Effector CD4-positive, alpha-beta T cell (primary cell): ENCODE data around the gene MARCHF3.
"Not testable (repeated sequence)": the region's sequence is repeated elsewhere in the genome, so short reads cannot be mapped to it uniquely, and the experiment has no call there.

Experiments
- DNase-seq: peaks from one replicate; pipeline ENCODE4 v3.0.0-alpha.2; 2020
- total RNA-seq: gene quantifications from one replicate; lab custom pipeline; 2026; lab: John Stamatoyannopoulos, UW

The MARCHF3 gene, protein sequence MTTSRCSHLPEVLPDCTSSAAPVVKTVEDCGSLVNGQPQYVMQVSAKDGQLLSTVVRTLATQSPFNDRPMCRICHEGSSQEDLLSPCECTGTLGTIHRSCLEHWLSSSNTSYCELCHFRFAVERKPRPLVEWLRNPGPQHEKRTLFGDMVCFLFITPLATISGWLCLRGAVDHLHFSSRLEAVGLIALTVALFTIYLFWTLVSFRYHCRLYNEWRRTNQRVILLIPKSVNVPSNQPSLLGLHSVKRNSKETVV
- 17.6 reads per million, percentile 44 among the genes with 10 or more reads in this experiment for total RNA-seq

DNA sequence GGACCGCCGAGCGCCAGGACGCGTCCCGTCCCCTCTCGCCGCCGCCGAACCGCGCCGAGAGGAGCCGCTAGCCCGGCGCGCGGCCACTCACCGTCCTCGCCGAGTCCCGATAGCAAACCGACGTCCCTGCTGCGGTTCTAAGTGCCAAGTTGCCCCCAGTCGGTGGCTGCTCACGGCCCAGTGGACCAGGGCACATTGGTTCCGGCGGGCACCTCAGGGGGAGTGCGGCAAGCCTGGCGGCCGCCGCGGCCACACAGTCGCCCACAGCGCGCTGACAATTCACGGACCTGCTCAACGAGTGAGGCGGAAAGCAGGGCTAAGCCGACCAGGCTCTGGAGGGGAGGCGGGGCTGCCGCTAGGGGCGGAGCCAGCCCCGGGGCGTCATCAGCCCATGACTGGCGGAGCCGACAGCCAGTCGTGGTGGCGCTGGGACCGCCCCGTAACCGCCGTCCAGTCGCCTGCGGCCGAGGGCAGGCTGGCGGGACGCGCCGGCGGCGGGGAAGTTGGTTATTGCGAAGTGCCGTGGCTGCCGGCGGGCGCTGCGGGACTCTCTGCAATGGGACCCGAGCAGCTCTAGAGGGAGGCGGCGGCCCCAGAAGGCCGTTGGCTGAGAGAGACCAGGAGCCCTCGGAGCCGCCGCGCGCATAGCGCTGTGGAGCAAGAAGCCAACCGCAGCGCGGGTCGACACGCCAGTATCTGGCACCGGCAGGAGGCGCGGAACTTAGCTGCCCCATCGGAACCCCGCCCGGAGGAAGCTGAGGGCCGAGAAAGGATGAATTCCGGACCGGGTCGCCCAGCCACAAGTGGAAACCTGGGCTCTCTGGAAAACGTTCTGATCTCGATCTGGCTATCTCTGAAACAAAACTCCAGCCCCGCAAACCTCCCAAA lies at the start of gene MARCHF3:
Gene MARCHF3, minus strand, starts transcription at position 300 of the 888 bp plus-strand sequence. CDS start 112,387 bp downstream, outside the sequence.
- peak; percentile 91 for DNase-seq

GRCh38 chr5:127079994-127080491 lies 49.7 kb upstream of the MARCHF3 start:
- no peak for DNase-seq

GRCh38 chr5:127077366-127077765 lies 47.0 kb upstream of the MARCHF3 start:
- DNase-seq = no peak

- DNase-seq = no peak
Observed at GRCh38 chr5:127076315-127077129, 46.2 kb upstream of the MARCHF3 start.

- DNase-seq = no peak
Observed at GRCh38 chr5:127074466-127074865, 44.1 kb upstream of the MARCHF3 start.

DNA sequence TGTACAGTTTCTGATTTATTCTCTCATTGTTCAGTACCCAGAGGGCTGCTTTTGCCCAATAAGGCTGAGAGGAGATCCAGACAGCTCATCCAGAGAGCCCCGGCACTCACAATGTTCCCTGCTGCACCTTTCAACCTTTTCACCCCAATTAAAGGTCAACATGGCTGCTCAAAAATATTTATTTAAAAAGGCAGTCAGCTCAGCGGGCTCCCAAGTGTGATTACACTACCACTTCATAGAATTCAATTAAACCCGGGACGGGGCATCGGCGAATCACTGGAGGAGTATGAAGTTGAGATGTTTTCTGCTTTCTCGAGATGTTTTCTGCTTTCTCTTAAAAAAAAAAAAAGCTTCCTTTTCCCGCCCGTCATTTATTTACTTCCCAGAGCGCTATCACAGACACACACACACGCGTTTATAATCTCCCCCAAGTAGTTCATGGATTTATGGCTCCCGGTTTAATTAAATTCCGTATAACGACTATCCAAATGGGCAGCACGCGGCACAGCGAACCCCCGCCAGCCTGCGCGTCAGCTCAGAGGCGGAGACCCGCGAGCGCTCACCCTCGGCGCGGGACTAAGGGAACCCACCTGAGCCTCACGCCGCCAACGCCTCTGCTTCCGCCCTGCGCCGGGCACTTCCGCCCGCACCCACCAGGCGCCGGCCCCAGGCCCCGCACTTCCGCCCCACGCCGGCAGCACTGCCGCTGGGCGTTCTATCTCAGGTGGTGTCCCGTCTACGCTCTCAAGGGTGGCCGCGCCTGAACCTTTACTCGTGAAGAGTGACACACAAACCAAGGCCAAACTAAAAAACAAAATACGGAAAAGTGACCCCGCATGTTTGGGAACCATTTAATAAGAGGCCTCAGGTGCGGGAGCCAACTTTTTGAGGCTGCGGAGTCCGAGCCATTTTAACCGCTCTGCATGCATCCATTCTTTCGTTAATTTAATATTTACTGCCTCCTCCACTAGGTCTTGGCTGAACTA lies 42.8 kb upstream of the MARCHF3 start, which contains the start of gene C5orf63:
Gene C5orf63, minus strand, starts transcription at position 642 of the 986 bp plus-strand sequence. CDS start 14,507 bp downstream, outside the sequence.
- DNase-seq = peak; percentile 46

DNA sequence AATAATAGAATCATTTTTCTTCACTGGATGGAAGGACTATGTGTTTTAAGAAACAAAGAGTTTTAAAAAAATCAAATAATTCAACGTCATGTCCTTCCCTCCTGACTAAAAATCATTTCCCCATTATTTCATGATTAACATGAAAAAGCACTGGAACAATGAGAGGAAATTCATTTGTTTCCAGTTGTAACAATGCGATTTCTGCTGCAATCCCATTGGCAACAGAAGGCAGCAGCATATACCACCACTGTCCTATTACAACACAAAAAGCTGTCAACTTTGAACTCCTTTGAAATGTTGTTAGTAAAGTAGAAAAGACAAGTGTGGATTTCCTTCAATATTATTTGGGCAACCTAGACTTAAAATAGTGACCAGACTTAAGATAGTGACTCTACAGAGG lies 39.9 kb upstream of the MARCHF3 start:
- DNase-seq = no peak

GRCh38 chr5:127068493-127069214 lies 38.3 kb upstream of the MARCHF3 start:
- DNase-seq = no peak

DNA sequence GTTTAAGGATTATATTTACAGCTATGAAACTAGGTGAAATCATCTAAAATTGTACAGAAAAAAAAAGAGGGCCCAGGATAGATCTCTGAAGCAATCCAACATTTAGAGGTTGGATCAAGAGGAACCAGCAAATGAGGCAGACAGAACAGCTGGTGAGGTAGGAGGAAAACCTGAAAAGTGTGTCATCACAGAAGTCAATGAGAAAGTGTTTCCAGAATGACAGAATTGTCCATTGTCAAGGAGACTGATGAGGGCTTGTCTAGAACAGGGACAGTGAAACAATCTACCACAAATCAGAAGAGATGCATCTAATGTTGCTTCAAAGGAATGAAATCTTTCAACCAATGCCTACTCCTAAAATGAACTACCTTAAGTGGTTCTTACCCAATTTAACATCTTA lies 36.4 kb upstream of the MARCHF3 start:
- DNase-seq = no peak

DNA sequence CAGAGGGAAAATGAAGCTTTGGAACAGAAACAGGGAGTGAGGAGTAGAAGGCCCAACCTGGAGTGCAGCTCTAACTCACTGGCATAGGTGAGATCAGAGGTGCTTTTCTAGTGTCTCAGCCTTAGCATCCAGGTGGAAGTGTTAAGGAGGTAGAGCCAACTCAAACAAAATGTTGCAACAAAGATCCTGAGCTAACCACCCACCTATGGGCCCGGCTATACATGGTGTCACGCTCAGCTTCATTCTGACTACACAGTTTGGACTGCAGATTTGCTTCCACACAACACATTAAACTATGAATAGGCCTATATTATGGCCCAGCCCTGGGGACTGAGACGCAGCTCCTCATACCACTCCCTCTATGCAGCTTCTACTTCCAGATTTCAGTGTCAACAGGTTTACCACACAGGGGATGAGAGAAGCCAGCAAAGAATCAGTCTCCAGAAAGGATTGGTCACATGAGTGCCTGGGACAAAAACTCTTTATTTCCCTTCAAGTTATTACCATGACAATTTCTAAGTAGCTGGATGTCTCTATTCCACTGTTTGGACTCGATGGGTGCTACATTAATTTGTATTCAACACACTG lies 34.0 kb upstream of the MARCHF3 start:
- no peak for DNase-seq

DNA sequence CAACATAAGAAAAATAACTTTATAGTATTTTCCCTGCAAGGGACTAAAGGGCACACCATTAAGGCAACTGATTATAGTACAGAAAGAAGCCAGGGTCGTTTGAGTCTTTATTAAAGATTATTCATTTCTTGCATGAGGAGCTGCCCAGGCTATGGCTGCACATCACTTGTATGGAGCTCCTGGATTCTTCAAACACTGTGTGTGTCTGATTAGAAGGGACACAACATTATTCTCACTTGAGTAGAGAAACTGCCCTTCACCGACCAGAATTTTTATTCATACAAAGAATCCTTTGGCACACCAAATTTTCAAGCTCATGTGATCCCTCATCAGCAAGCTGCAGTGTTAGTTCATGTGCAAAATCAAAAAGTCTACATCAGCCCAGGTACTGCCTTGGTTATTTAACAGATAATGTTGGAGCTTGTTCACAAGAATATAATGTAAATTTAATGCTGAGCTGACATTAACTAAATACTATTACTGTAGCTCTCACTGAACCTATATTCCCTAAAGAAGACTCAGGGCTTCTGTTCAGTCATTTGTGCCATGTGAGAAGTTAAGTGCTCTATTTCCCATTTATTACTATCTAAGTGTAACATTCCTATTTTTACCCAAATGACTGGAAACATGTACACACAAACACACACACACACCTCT lies 33.0 kb upstream of the MARCHF3 start:
- DNase-seq = no peak

GRCh38 chr5:127061956-127062355 lies 31.6 kb upstream of the MARCHF3 start:
- no peak for DNase-seq

DNA sequence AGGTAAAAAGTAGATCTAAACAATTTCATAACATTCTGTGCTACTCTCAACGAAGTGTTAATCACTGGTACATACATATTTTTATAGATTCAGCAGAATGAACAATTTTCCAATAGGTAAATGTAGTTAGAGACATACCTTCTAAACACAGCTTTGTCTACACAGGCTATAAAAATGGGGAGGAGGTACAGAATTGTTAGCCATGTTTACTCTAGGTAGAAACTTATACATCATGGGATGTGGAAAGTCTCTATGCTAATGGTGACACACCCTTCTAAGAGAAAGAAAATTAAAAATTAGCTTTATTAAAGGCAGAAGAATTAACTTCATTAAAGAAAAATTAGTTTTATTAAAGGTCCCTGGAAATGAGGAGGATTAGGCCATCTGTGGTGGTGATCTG lies 31.2 kb upstream of the MARCHF3 start:
- DNase-seq = no peak

- DNase-seq = no peak
Observed at GRCh38 chr5:127060470-127060985, 30.2 kb upstream of the MARCHF3 start.

GRCh38 chr5:127056896-127057295 lies 26.5 kb upstream of the MARCHF3 start:
- DNase-seq = no peak

GRCh38 chr5:127055880-127056653 lies 25.7 kb upstream of the MARCHF3 start:
- no peak for DNase-seq

GRCh38 chr5:127053551-127053950 lies 23.2 kb upstream of the MARCHF3 start:
- DNase-seq = not testable (repeated sequence)

DNA sequence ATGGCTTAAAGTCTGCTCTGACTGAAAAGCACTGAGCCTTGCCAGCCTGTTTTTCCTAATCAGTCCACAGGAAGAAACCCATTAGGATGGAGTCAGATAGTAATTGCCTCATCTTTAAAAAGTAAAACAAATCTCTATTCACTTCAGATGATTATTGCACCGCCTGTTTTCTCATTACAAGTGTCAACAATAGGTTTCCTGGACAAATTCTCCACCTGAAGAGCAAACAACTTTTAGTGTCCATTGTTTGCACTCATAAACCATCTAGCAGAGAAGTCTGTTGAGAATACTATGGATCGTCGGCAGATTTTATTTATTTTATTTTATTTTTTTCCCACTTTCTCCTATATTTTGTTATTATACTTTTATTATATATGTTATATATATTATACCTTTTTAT lies 22.7 kb upstream of the MARCHF3 start:
- DNase-seq = no peak

- DNase-seq = no peak
Observed at GRCh38 chr5:127051591-127051990, 21.2 kb upstream of the MARCHF3 start.
